IMR-90 (cell line): Measurements from ENCODE around the gene FOXK2. TPM values are rescaled to one million over a fixed set of nuclear protein-coding genes. Genes with fewer than 3 reads are reported as not detected.
"Not testable (repeated sequence)": the region's sequence is repeated elsewhere in the genome, so short reads cannot be mapped to it uniquely, and the experiment has no call there.

ENCODE experiments used
- ATAC-seq: fragments of 200-7000 bp; cut with Tn5 transposase; 2 replicates; pipeline ENCODE4 v1.9.1; 2020; ENCODE audit warnings: low read depth, mild to moderate bottlenecking, moderate library complexity
- BruUV-seq: library from RNA; stranded (reverse); fragments of 400-500 nt; replicated peaks from 2 replicates; lab custom pipeline; 2021; lab: Mats Ljungman, UMichigan
- CTCF ChIA-PET: fragments of 300-600 bp; formaldehyde crosslinking; extraction: SDS; loops from one replicate; lab custom pipeline; 2021; ENCODE audit warnings: antibody characterized with exemption; lab: Yijun Ruan, JAX
- POLR2A ChIA-PET: fragments of 300-600 bp; sonication (Branson Sonifier 250); formaldehyde crosslinking; loops from one replicate; lab custom pipeline; 2022; ENCODE audit warnings: antibody characterized with exemption; ENCODE audit not compliant: unreplicated experiment; lab: Charles Lee
- DNase-seq: peaks from one replicate; pipeline ENCODE4 v3.0.0; 2013
- H2AFZ ChIP-seq: replicated peaks from 2 replicates; pipeline ENCODE3; 2013; ENCODE audit warnings: low read length, mild to moderate bottlenecking; ENCODE audit not compliant: poor library complexity
- H2AK5ac ChIP-seq: 2 replicates; pipeline ENCODE4 v1.6.1; 2013; ENCODE audit warnings: low read depth, low read length, inconsistent platforms
- H2AK9ac ChIP-seq: replicated peaks from 2 replicates; pipeline ENCODE3; 2013; ENCODE audit warnings: mild to moderate bottlenecking, low read depth, low read length, moderate library complexity; ENCODE audit not compliant: poor library complexity
- H2BK120ac ChIP-seq: 2 replicates; pipeline ENCODE4 v1.6.1; 2013; ENCODE audit warnings: low read depth, low read length, inconsistent platforms
- H2BK15ac ChIP-seq: 3 replicates; pipeline ENCODE4 v1.6.1; 2013; ENCODE audit warnings: low read depth, low read length, inconsistent platforms
- H2BK20ac ChIP-seq: 2 replicates; pipeline ENCODE4 v1.6.1; 2013; ENCODE audit warnings: low read depth, mild to moderate bottlenecking, inconsistent platforms, low read length, moderate library complexity
- H2BK5ac ChIP-seq: 2 replicates; pipeline ENCODE4 v1.6.1; 2013; ENCODE audit warnings: mild to moderate bottlenecking, low read depth, low read length, inconsistent platforms; ENCODE audit not compliant: poor library complexity, severe bottlenecking
- H3K14ac ChIP-seq: replicated peaks from 2 replicates; pipeline ENCODE4 v1.6.1; 2013; ENCODE audit warnings: low read depth, low read length, inconsistent platforms
- H3K18ac ChIP-seq: 2 replicates; pipeline ENCODE4 v1.6.1; 2013; ENCODE audit warnings: low read depth, low read length, control low read depth
- H3K23ac ChIP-seq: 2 replicates; pipeline ENCODE4 v1.6.1; 2013; ENCODE audit warnings: low read depth, low read length, inconsistent platforms
- H3K27ac ChIP-seq: 2 replicates; pipeline ENCODE4 v1.5.1; 2013; ENCODE audit warnings: mild to moderate bottlenecking, control low read depth, low read length; ENCODE audit not compliant: insufficient read depth
- H3K27me3 ChIP-seq: 2 replicates; pipeline ENCODE4 v1.6.1; 2013; ENCODE audit warnings: low read length; ENCODE audit not compliant: control insufficient read depth, insufficient read depth
- H3K36me3 ChIP-seq: 2 replicates; pipeline ENCODE4 v1.6.1; 2013; ENCODE audit warnings: low read length, mixed read lengths; ENCODE audit not compliant: control insufficient read depth, insufficient read depth
- H3K4ac ChIP-seq: 2 replicates; pipeline ENCODE4 v1.6.1; 2013; ENCODE audit warnings: low read depth, low read length, inconsistent platforms
- H3K4me1 ChIP-seq: 2 replicates; pipeline ENCODE4 v1.6.1; 2013; ENCODE audit warnings: low read length, mixed read lengths; ENCODE audit not compliant: control insufficient read depth, insufficient read depth
- H3K4me2 ChIP-seq: 2 replicates; pipeline ENCODE4 v1.6.1; 2013; ENCODE audit warnings: low read depth, mild to moderate bottlenecking, control low read depth, low read length, moderate library complexity
- H3K4me3 ChIP-seq: 2 replicates; pipeline ENCODE4 v1.5.1; 2013; ENCODE audit warnings: low read depth, mild to moderate bottlenecking, control low read depth, low read length, moderate library complexity; ENCODE audit not compliant: insufficient read depth
- H3K56ac ChIP-seq: 2 replicates; pipeline ENCODE4 v1.6.1; 2013; ENCODE audit warnings: low read length, inconsistent platforms; ENCODE audit not compliant: insufficient read depth; ENCODE audit errors: extremely low read depth
- H3K79me1 ChIP-seq, 2 experiments: 2 replicates each; pipeline ENCODE4 v1.6.1; 2013; ENCODE audit warnings: low read length in 2 of 2, inconsistent platforms in 1 of 2, low read depth in 1 of 2
- H3K9ac ChIP-seq: 2 replicates; pipeline ENCODE4 v1.6.1; 2013; ENCODE audit warnings: low read depth, low read length, control low read depth
- H3K9me1 ChIP-seq: 2 replicates; pipeline ENCODE4 v1.6.1; 2013; ENCODE audit warnings: low read length, inconsistent platforms; ENCODE audit not compliant: insufficient read depth
- H3K9me3 ChIP-seq: 2 replicates; pipeline ENCODE4 v1.6.1; 2013; ENCODE audit warnings: low read length; ENCODE audit not compliant: control insufficient read depth, insufficient read depth
- H4K20me1 ChIP-seq: 2 replicates; pipeline ENCODE4 v1.6.1; 2013; ENCODE audit warnings: low read length, inconsistent platforms; ENCODE audit not compliant: insufficient read depth
- H4K5ac ChIP-seq: 2 replicates; pipeline ENCODE4 v1.6.1; 2013; ENCODE audit warnings: mild to moderate bottlenecking, low read depth, low read length, control low read depth
- H4K8ac ChIP-seq, 2 experiments: 2 replicates each; pipeline ENCODE4 v1.6.1; 2013; ENCODE audit warnings: low read depth in 2 of 2, low read length in 2 of 2, control low read depth in 1 of 2, inconsistent platforms in 1 of 2
- H4K91ac ChIP-seq: 2 replicates; pipeline ENCODE4 v1.6.1; 2013; ENCODE audit warnings: low read depth, low read length, inconsistent platforms; ENCODE audit not compliant: insufficient read depth
- WGBS, 2 experiments: methylation state at CpG; one replicate each; pipeline versions ENCODE4 v1.1.5 to v1.1.7; 2013; ENCODE audit warnings: missing lambda C conversion rate in 2 of 2; ENCODE audit not compliant: insufficient read length in 1 of 2; ENCODE audit errors: extremely low coverage in 2 of 2; 5-methylcytosine and 5-hydroxymethylcytosine counted together
- dilution Hi-C: fragments of 300-500 bp; cut with HindIII; formaldehyde crosslinking; loops from one replicate; pipeline ENCODE4 v1.14.3; 2018; ENCODE audit warnings: low sequenced_read_pairs; ENCODE audit not compliant: unreplicated experiment
- in situ Hi-C: fragments of 300-500 bp; cut with MboI; formaldehyde crosslinking; loops from 3 replicates; pipeline ENCODE4 v1.14.3; 2019; ENCODE audit warnings: low sequenced_read_pairs, inconsistent platforms, mixed read lengths
- intact Hi-C: fragments of 100-400 bp; cut with micrococcal nuclease; formaldehyde crosslinking; loops from 2 replicates; pipeline ENCODE4 v1.10.0; 2022
- polyA plus RNA-seq, 3 experiments: library from polyadenylated mRNA; depleted of rRNA; stranded (reverse); fragments of >200 nt; gene quantifications; 2 replicates each; pipeline ENCODE4 v1.2.3, GENCODE V29; 2012; ENCODE audit warnings: low replicate concordance in 1 of 3
- total RNA-seq: library from RNA; depleted of rRNA; stranded (reverse); fragments of >200 nt; gene quantifications from 2 replicates; pipeline ENCODE4 v1.2.3, GENCODE V29; 2012

Gene FOXK2
- total and polyA plus RNA-seq, 2 of the 4 experiments (the other 2 are of a cell fraction) = 12.5 to 20.0 TPM

GRCh38 chr17:82539076-82539475 lies 19.5 kb downstream of the FOXK2 start:
- H4K91ac ChIP-seq, H3K9me3 ChIP-seq, ATAC-seq, H4K8ac ChIP-seq, H2BK120ac ChIP-seq, H3K56ac ChIP-seq, H2AK9ac ChIP-seq, H4K5ac ChIP-seq, intact Hi-C loops, H2BK20ac ChIP-seq, H3K4me2 ChIP-seq, CTCF ChIA-PET, DNase-seq, BruUV-seq, H3K4ac ChIP-seq, H3K18ac ChIP-seq, in situ Hi-C loops, H3K36me3 ChIP-seq, H2BK15ac ChIP-seq, H3K14ac ChIP-seq, H3K4me3 ChIP-seq, H2BK5ac ChIP-seq, H2AFZ ChIP-seq, POLR2A ChIA-PET, H3K9ac ChIP-seq, H3K27ac ChIP-seq, H3K27me3 ChIP-seq, H2AK5ac ChIP-seq, H3K23ac ChIP-seq, dilution Hi-C loops: not testable (repeated sequence)
- 97% methylated on average over 13 of the region's 18 CpGs; no CpG with 5 or more reads in 1 of the 2 experiments for WGBS, 2 experiments
- peaks cover 15% of the 10 kb centered on the region for H3K4me1 ChIP-seq
- H4K20me1 ChIP-seq = peaks cover 82% of the 10 kb centered on the region
- peaks cover 32 to 91% of the 10 kb centered on the region in 2 experiments for H3K79me1 ChIP-seq
- peaks cover 19% of the 10 kb centered on the region for H3K9me1 ChIP-seq
